Epithelial cell of esophagus (primary cell): ENCODE results near the gene NASP.
A peak's percentile ranks its signal among the peaks of the same experiment; 100 is the strongest.

Source experiments
- DNase-seq: peaks from one replicate; pipeline ENCODE4 v3.0.0; 2010; ENCODE audit warnings: low read depth
- H3K4me3 ChIP-seq: 2 replicates; pipeline ENCODE4 v1.5.1; 2011; ENCODE audit warnings: mild to moderate bottlenecking, low read length, control low read depth
- CTCF ChIP-seq: IDR thresholded peaks from 2 replicates; pipeline ENCODE4 v1.5.1; 2011; ENCODE audit warnings: low read depth, mild to moderate bottlenecking, low read length, control low read depth, inconsistent platforms; ENCODE audit not compliant: insufficient read depth; ENCODE audit errors: missing control alignments

Gene NASP

DNA sequence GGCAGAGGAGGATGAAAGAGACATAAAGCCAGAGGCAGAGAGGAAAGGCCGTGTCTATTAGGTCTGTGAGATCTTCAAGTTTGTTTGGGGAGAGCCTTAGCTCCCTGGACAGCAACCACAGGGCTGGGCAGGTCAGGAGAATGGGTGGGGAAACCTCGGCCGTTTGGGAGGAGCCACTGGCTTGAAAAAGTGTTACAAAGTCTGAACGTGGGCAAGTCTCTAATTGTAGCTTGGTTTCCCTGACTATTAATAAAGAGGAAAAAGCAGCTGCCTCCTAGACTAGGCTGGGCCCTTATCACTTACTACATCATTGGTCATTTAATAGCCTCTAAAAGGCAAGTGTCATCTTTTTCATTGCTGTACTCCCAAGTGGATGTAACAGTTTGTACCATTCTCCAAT, 40.1 kb downstream of the NASP start, which contains the start of gene CCDC17:
TSS of gene CCDC17 (minus strand) at position 83 of the 400 bp plus-strand sequence. CDS start 145 bp downstream, outside the sequence.
- H3K4me3 ChIP-seq, result no peak within 1 kb of the TSS
- DNase-seq, result no peak
- TF ChIP-seq CTCF, result no peak

DNA sequence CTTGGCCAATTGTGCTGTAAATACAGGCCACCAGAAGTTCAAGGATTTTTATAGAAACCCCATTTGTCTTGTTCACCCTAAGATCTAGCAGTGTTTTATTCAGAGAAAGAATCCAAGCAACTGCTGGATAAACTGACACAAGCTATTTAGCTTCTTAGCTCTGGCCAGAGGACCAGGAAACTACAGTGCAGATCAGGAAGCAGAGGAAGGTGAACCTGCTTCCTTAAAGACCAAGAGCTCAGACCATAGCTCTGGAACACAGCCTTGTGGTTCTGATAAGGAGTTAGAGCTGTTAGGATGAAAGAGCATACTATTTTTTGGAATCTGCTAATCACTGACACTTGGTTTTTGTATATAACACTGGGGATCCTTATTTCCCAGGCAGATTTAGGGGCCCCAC, 45.2 kb downstream of the NASP start:
- no peak overlapping the region for H3K4me3 ChIP-seq
- TF ChIP-seq CTCF, result no peak
- DNase-seq, result no peak

DNA sequence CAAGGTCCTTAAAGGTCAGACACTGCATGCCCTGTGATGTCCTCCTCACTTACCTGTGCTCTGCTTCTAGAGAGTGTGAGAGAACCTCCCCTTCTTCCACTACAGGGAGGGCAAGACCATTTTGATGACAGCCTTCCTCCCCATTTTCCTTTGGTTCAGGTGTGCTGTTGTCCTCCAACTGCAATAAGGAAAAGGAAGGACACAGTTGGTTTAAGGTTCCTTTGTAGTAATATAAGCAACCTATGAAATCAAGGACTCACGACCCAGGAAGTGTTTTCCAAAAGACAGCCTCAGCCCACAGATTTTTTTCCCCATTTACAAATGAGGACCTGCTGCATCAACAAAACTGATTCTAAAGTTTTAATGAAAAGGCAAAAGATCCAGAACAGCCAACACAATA, 46.6 kb downstream of the NASP start:
- DNase-seq, result no peak
- no peak for TF ChIP-seq CTCF
- H3K4me3 ChIP-seq, result no peak overlapping the region

- DNase-seq, result no peak
- H3K4me3 ChIP-seq, result no peak overlapping the region
- TF ChIP-seq CTCF, result no peak
Measured at GRCh38 chr1:45635211-45635610, 51.4 kb downstream of the NASP start.

GRCh38 chr1:45640293-45640692, 56.5 kb downstream of the NASP start:
- no peak overlapping the region for H3K4me3 ChIP-seq
- peak; percentile 21 for DNase-seq

DNA sequence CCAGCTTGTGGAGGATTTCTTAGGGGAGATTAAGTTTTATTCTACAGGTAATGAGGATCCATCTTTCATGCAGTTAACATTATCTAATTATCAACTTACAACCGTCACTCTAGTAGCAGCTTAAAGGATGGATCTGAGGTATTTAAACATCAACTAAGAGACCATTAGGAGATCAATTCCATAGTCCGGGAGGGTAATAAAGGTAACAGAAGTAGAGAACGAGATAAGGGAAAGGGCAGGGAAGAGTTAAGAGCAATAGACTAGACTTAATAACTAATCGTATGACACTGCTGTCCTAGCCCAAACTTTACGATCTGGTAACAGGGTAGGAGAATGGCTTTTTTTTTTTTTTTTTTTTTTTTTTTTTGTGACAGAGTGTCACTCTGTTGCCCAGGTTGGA, 59.5 kb downstream of the NASP start:
- TF ChIP-seq CTCF, result no peak
- no peak overlapping the region for H3K4me3 ChIP-seq
- no peak for DNase-seq

More at GRCh38 chr1:45640293-45640692, 56.5 kb downstream of the NASP start:
- no peak for TF ChIP-seq CTCF

DNA sequence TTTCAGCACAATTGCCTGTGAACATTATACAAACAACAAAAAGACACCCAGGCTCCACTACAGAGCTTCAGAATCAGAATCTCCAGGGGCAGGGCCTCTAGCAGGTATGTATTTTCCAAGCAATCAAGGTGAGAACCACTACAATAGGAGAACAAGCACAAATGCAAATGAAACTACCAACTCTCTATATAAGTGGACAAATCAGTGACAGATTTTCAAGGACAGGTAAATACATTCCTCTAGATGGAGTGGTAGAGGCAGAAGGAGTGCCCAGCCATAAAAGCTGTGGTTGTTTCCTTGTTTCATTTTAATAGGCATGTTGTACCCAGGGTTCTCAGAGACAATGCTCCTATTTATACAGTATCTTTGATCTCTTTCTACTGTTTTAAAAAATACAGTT, 60.1 kb downstream of the NASP start:
- no peak overlapping the region for H3K4me3 ChIP-seq
- TF ChIP-seq CTCF, result peak; percentile 33
- DNase-seq, result no peak
